HEK293T (cell line): ENCODE data around the gene KASH5.

Experiments used
- ARNT ChIP-seq: fragments of 450-650 bp; IDR thresholded peaks from 2 replicates; pipeline ENCODE4 v1.6.1; 2017; ENCODE audit warnings: mild to moderate bottlenecking
- SP1 ChIP-seq: fragments of 450-650 bp; IDR thresholded peaks from 2 replicates; pipeline ENCODE4 v1.6.1; 2017
- TARDBP ChIP-seq: fragments of 450-650 bp; IDR thresholded peaks from 2 replicates; pipeline ENCODE4 v1.6.1; 2016

DNA sequence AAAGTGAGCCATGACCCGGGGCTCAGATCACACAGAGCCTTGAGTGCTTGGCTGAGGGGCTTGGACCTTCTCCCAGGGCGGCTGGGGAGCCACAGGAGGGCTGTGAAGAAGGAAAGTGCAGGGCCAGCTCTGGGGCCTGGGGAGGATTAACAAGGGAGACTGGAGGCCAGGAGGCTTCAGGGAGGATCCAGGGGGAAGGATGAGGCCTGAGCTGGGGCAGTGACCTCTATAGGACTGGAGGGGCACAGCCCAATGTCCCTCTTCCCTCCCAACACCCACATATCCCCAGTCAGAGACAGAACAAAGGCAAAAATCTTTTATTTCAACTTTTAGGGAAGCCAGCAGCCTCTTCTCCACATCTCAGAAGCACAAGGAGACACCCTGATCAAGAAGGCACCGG lies 57.9 kb downstream of the KASH5 start:
- TF ChIP-seq ARNT, result no peak
- no peak for TF ChIP-seq SP1
- no peak for TF ChIP-seq TARDBP
